GM21528 (cell line): ENCODE data around the gene STAC.

Experiments
- ATAC-seq: cut with Tn5 transposase; IDR thresholded peaks from one replicate; pipeline ENCODE4 v1.9.1; 2021; ENCODE audit warnings: mild to moderate bottlenecking, moderate library complexity; ENCODE audit not compliant: unreplicated experiment, low FRiP score

STAC gene

GRCh38 chr3:36511791-36512486 is 131.6 kb downstream of the STAC start:
- ATAC-seq: no peak

GRCh38 chr3:36512555-36512954 is 132.3 kb downstream of the STAC start:
- no peak for ATAC-seq

GRCh38 chr3:36514171-36514570 is 133.9 kb downstream of the STAC start:
- no peak for ATAC-seq

GRCh38 chr3:36519682-36520081 is 139.4 kb downstream of the STAC start:
- ATAC-seq: no peak

- ATAC-seq: no peak
Measured at GRCh38 chr3:36520241-36521006, 140.1 kb downstream of the STAC start.

GRCh38 chr3:36521007-36521379 is 140.7 kb downstream of the STAC start:
- no peak for ATAC-seq

GRCh38 chr3:36524560-36524959 is 144.3 kb downstream of the STAC start:
- no peak for ATAC-seq

- no peak for ATAC-seq
Measured at GRCh38 chr3:36525115-36525801, 145.0 kb downstream of the STAC start.

GRCh38 chr3:36538136-36538749 is 157.9 kb downstream of the STAC start:
- no peak for ATAC-seq

GRCh38 chr3:36540888-36541518 is 160.7 kb downstream of the STAC start:
- no peak for ATAC-seq

- no peak for ATAC-seq
Measured at GRCh38 chr3:36542186-36542585, 161.9 kb downstream of the STAC start.

GRCh38 chr3:36543276-36543997 is 163.1 kb downstream of the STAC start:
- no peak for ATAC-seq

- ATAC-seq: no peak
Measured at GRCh38 chr3:36546226-36546625, 165.9 kb downstream of the STAC start.

- no peak for ATAC-seq
Measured at GRCh38 chr3:36548712-36549111, 168.4 kb downstream of the STAC start.

GRCh38 chr3:36557021-36557707 is 176.9 kb downstream of the STAC start:
- ATAC-seq: peak; percentile 82

- ATAC-seq: no peak
Measured at GRCh38 chr3:36557708-36558421, 177.6 kb downstream of the STAC start.

GRCh38 chr3:36558961-36559360 is 178.7 kb downstream of the STAC start:
- ATAC-seq: no peak

GRCh38 chr3:36560685-36561084 is 180.4 kb downstream of the STAC start:
- no peak for ATAC-seq

- no peak for ATAC-seq
Measured at GRCh38 chr3:36561601-36562000, 181.3 kb downstream of the STAC start.
